K562 treated with DMSO at 1 percent for 4 hours (cell line): ENCODE results near the gene CT55. TPM values are rescaled to one million over a fixed set of nuclear protein-coding genes. Genes with fewer than 3 reads are reported as not detected.

Source experiments
- total RNA-seq: library from RNA; unstranded; fragments of 300-600 nt; gene quantifications from 2 replicates; pipeline ENCODE4 v1.2.3, GENCODE V29; 2022; ENCODE audit not compliant: insufficient read depth

The CT55 gene, protein sequence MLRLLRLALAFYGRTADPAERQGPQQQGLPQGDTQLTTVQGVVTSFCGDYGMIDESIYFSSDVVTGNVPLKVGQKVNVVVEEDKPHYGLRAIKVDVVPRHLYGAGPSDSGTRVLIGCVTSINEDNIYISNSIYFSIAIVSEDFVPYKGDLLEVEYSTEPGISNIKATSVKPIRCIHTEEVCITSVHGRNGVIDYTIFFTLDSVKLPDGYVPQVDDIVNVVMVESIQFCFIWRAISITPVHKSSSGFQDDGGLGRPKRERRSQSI
- total RNA-seq: 24.2 and 28.7 TPM in 2 replicates

DNA sequence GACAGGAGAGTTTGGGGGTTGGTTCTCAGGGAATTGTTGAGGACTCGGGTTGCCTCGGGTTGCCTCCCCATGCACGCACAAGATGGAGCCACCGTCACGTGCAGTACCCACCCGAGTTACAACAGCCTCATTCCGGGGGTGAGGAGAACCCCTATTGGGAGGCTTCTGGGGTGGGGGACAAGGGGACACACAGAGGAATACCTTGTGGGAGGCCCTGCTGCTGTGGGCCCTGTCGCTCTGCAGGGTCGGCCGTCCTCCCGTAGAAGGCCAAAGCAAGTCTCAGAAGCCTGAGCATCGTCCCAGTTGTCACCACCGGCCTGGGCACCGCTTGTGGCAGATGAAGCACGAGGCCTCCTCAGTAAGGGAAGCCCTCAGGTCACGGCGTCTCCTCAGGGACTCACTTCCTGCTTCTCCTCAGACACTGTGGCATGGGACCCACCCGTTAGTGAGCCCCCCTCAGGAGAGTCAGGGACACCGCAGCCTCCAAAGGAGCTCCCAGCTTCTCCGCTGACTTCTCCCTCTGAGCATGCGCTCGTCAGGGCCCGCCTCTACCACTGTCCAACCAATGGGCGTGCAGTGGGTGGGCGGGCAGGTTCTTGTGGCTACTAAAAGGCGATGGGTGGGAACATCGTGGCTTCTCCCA, at the start of gene CT55:
CT55 (minus strand) TSS at position 522 of the 643 bp plus-strand sequence; CDS start at position 295, 227 bp downstream.

DNA sequence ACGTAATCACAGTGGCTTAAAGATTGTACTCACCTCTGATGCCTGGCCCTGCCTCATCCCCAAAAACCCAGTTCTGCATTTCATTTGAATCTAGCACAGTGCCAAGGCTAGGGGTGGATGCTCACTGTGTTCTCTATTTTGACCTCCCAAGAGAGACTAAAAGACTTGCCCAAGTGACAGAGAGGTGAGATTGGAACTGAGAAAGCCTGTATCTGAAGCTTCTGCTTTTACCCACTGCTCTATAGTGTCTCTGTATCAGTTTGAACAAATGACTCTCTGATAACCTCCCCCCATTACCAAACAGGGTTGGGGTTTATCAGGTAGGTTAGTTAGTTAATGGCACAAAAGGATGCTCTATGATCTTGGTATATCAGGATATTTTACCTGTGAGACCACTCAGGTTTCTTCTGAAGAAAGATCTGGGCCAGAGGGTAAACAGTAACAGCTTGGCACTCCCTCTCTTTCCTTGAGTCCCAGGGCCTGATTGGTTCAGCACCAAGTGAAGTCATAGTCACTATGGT, 51.1 kb downstream of the CT55 start, which contains the start of gene ETDB:
ETDB (minus strand) TSS at position 471 of the 521 bp plus-strand sequence. CDS start 1,265 bp downstream, outside the sequence.

Other genes with a start within 250 kb of the CT55 start
- gene SMIM10, start 180.4 kb downstream of the CT55 start, total RNA-seq: 8.5 and 9.8 TPM in 2 replicates
- 0.30 TPM in 1 of 2 replicates, not detected in the other for gene RTL8B, start 148.9 kb downstream of the CT55 start, total RNA-seq
- 99.9 and 109 TPM in 2 replicates for gene RTL8C, start 139.0 kb downstream of the CT55 start, total RNA-seq
- 105 and 144 TPM in 2 replicates for gene RTL8A, start 119.3 kb downstream of the CT55 start, total RNA-seq
- not detected in 2 replicates for gene SMIM10L2B, start 72.7 kb downstream of the CT55 start, total RNA-seq
- gene ETDB, start 50.9 kb downstream of the CT55 start, total RNA-seq: not detected in 2 replicates
- not detected in 2 replicates for gene ETDA, start 80.7 kb upstream of the CT55 start, total RNA-seq
- gene ETDC, start 138.1 kb upstream of the CT55 start, total RNA-seq: not detected in 2 replicates
- gene ZNF75D, start 172.7 kb upstream of the CT55 start, total RNA-seq: 4.5 and 4.6 TPM in 2 replicates
- gene ZNF449, start 173.4 kb upstream of the CT55 start, total RNA-seq: 0.62 and 0.84 TPM in 2 replicates